Amniotic stem cell (primary cell): ENCODE results near the gene OLFML1.

Experiments used
- DNase-seq: peaks from one replicate; lab custom pipeline; 2025; lab: John Stamatoyannopoulos, UW

Gene OLFML1

DNA sequence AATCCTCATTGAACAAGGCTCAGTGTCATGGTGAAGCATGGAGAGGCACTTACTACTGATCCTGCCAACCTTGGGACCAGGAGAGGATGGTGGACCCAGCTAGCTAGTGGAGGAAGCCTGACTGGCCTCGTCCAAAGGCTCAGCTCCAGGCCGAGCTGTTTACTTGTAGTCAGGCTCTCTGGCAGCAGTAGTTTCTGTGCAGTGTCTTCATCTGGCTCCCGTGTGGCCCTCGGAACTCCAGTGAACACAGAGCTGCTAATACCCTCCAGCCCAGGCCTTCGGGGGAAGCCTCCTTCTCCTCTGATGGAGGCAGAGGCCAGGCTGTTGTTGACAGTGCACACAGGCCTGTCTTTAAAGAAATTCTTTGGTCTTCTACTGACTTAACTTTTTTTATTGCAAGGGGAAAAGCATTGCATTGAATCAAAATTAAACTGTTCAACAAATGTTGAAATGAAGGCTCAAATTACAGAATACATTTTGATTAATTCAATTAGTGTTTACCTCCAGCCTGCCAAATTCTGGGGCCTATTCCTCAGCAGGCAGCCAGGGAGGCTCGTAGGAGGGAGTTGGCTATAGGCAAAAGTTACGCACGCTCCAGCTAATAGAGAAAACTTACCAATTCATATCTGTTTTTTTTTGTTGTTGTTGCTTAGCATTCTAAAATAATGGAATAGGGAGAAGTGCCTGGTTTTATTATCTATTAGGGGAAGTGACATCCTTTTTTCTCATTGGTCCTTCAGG is 47.3 kb downstream of the OLFML1 start:
- no peak for DNase-seq

- no peak for DNase-seq
Observed at GRCh38 chr11:7533199-7534041, 48.1 kb downstream of the OLFML1 start.

GRCh38 chr11:7534042-7534378 is 48.7 kb downstream of the OLFML1 start:
- no peak for DNase-seq

DNA sequence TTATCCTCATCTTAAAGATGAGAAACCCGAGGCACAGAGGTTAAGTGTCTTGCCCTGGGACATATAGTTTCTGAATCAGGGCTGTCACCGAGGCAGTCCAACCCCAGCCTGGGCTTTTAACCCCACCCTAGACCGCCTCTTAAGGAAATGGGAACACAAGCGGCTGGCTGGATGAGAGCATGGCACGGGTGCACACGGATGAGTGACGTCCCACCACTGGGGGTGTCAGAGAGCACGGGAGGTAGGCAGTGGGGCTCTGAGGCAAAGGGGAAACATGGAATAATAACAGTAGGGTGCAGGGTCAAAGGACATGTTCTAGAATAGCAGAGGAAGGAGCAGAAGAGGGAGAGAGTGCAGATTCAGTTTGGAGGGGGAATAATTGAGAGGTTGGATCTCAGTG is 50.8 kb downstream of the OLFML1 start:
- no peak for DNase-seq

GRCh38 chr11:7537265-7537664 is 52.0 kb downstream of the OLFML1 start:
- no peak for DNase-seq

- no peak for DNase-seq
Observed at GRCh38 chr11:7538031-7538430, 52.7 kb downstream of the OLFML1 start.

- no peak for DNase-seq
Observed at GRCh38 chr11:7538466-7539454, 53.5 kb downstream of the OLFML1 start.

DNA sequence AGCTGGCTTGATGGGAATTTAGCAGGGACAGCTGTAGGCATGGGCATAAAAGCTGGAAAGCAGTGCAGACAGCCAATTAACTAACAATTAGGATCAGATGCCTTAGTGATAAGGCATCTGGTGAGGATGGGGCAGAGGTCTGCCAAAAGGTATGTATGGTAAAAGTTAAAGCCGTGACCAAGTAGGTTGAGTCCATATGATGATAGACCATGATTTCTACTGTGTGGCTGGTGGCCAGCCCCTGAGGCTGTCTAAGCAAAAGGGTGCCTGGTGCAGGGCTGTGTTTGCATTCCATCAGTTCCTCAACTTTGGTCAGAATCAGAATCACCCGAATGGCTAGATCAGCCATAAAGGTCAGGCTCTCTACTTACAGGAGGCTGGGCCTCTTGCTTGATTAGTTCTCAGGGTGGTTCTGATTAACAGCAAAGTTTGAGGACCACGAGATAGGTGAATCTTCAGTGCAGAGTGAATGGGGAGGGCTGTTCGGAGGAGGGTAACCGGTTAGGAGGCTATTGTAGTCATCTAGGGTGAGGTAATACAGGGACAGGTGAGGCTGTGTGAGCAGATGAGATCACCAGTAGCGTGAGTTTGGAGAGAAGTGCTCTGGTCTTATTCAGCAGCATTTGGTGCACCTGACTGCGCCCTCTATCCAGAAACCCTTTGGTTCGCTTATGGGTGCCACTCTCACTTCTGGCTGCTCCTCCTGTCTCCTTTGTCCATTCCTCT is 55.7 kb downstream of the OLFML1 start:
- no peak for DNase-seq

DNA sequence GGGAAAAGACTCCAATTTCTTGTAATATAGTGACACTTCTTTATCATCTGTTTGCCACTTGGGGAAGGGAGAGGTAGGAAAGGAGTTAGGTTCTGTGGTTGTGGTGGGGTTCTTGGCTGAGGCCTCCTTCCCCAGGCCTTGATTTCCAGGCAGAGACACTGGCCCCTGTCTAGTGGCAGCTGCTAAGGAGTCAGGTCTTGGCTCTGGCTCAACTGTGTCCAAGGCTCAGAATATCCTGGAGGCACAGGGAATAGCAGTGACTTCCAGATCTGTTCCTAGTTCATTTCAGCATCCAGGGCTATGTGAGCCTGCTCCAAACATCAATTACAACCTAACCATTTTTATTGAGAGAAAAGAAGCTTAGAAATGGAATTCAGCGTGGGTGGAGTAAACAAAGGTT is 58.0 kb downstream of the OLFML1 start:
- DNase-seq, result no peak

GRCh38 chr11:7544021-7544420 is 58.7 kb downstream of the OLFML1 start:
- no peak for DNase-seq

DNA sequence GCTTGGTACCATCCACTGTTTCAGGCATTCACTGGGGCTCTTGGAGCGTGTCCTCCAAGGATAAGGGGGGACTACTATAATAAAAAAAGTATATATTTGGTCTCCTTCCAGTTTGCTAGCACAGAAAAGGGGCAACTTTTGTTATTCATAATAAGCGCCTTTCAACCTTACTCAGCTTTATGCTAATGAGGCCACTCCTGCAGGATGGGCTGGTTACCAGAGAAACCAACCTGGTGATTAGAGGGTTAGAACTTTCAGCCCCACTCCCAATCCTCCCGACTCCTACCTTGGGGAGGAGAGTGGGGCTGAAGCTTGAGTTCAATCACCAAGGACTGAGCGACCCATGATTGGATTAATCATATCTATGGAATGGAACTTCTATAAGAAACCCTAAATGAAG is 60.3 kb downstream of the OLFML1 start:
- DNase-seq, result no peak

DNA sequence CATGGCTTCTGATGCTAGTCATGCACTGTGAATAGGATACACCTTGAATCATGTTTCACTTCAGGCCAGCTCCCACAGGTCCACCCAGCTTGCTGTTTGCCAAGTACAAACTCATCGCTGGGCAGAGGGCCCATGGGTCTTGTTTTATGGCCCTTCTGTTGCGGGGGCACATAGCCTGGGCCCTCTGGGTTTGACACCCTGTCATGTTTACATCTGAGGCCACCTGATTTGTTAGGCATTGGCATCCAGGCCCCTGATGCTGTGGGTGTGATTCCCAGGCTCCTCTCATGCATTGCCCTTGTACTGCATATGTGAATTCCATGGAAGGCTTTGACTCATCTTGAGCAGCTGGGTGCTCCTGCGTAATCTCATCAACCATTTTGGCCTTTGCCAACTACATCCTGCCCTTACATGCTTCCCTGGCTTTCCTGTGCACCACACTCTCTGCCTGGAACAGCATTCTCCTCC is 61.1 kb downstream of the OLFML1 start:
- DNase-seq, result no peak

GRCh38 chr11:7547687-7548086 is 62.4 kb downstream of the OLFML1 start:
- no peak for DNase-seq

DNA sequence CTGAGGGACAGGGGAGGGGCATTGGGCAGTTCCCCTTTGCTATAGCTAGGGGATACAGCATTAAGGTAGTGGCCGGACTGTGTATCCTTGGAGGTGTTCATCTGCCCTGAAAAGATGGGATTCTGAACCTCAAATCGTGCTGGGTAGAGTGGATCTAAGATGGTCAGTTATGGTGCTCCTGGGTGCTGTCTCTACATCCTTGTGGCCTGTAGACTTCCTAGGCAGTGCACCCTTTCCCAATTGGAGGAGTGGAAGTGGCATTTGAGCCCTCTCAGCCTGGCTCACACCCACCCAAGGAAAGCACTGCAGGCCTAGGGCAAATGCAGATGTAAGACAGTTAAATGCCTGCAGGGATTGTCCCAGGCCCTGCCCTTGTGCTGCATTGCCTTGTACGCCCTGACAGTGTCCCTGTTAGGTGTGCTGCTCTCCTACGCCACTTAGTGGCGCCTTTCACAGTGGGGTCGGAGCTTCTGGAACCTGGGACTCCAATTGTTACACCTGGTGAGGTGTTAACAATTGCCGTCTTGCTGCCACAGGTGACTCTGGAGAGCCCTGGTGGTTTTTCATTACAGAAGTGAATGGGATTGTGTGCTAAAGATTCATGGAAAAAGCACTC is 63.5 kb downstream of the OLFML1 start:
- DNase-seq, result no peak

GRCh38 chr11:7549681-7550080 is 64.4 kb downstream of the OLFML1 start:
- no peak for DNase-seq

DNA sequence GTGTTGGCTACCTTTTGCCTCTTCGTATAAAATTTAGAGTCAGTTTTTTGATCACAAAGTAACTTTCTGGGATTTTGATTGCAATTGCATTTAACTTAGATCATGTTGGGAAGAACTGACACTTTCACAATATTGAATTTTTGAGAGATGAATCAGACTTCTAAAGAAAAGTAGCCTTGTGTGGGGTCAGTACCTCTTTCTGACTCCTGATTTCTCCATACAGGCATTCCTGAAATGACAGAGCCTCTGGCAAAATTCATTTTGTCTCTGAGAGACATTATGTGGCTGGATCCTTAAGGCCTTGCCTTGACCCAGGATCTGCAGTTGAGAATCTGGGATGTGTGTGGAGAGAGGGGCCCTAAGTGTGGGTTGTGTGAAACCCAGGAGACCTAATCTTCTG is 66.3 kb downstream of the OLFML1 start:
- no peak for DNase-seq

GRCh38 chr11:7552666-7553065 is 67.4 kb downstream of the OLFML1 start:
- DNase-seq, result no peak

DNA sequence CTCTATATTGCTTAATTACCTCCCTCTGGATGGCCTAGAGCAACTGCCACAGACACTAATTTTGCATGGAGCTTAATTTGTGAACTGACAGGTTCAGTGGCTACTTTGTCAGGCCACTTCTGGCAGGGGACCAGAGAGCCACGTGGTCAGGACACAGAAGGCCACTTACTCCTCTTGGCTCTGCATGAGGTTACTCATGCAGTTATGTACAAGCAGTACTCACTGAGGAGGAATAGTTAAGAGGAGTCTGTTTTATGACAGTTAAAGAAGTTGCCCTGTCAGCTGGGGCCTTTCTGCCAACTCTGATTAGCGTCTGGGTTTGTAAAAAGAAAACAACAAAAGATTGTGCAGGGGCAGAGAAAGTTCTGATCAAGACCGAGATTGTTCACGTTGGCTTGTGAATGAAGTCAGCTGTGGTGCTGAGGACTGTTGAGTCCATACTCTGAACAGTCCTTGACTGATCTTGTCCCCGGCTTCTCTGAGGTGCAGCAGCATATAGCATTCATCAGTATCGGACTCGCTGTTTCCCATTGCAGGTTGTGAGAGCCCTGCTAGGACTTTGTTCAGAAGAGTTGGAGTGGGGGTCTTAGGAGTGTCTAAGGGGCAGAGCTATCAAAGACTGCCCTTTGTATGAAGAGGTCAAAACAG is 69.9 kb downstream of the OLFML1 start:
- DNase-seq, result no peak

DNA sequence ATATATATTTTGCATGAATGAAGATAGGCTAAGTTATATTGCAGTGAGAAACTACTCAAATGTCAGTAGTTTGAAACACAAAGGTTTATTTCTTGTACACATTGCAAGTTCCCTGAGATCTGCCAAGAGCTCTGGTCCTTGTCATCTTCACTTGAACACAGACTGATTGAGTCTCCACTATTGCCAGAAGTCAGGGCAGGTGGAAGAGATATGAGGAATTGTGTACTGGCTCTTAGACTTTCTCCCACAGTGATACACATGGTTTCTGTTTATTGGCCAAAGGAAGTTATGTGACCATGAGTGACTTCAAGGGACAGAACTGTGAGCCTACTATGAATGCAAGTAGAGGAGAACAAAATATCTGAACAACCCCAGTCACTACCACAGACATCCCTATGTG is 72.7 kb downstream of the OLFML1 start:
- no peak for DNase-seq

GRCh38 chr11:7559398-7560283 is 74.3 kb downstream of the OLFML1 start:
- no peak for DNase-seq
